ENCODE data around the gene PCK1.

Gene PCK1

DNA sequence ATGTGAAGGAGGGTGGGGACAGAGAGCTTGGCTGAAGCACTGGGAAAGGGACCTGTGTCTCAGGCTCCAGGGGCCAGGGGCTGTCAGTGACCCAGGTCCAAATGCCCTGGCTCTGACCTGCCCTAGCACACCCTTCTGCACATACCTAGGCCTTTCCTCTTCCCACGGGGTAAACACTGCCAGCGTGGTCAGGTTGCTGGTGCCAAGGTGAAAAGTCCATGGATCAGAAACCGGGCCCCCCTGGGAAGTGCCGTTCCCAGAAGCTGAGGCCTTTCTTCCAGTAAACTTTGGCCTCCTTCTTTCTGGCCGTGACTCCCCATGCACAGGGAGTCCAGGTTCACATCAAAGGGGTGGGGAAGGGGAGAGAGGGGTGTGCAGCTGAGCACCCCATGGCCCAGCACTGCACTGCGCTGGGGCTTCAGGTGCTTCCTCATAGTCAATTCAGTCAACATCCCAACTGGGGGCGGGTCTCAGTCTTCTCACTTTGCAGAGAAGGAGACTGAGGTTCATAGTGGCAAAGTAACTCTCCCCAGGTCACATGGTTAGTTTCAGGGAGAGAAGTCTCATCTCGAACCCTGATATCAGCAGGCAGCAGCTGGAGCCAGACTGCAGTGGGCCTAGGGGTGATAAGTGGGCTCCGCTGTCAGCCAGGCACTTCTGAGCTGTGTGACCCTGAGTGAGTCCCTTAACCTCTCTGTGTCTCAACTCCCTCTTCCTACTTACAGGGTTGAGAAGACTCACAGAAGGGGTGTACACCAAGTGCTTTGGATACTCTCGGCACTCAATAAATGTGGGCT is 17.0 kb downstream of the PCK1 start:
- no peak for DNase-seq (ENCODE audit: low spot score)

GRCh38 chr20:57578476-57579165 is 17.7 kb downstream of the PCK1 start:
- DNase-seq (ENCODE audit: low spot score): no peak

GRCh38 chr20:57579331-57579897 is 18.5 kb downstream of the PCK1 start:
- DNase-seq (ENCODE audit: low spot score): no peak

DNA sequence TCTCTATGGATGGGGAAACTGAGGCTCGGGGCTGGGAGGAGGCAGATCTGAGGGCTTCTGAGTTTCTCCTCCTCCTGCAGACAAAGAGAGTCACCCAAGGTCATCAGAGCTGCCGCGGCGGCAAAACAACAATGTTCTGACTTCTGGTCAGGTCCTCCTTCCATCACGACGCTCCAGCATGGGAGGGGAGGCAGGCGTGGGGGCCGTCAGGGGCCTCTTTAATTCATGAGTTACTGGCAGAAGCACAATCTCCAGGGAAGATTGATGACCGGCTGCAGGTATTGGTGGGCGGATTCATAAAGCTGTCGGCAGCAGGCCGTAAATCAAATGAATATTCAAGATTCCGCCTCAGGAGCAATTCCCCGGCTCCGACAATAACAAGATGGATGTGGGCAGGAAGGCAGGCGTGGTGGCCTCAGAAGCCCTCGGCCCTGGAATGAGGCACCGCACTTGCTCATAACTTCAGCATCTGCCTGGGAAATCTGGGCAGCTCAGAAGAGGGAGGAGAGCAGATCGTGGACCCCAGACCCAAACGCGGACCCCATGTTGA is 19.1 kb downstream of the PCK1 start:
- DNase-seq (ENCODE audit: low spot score): no peak

DNA sequence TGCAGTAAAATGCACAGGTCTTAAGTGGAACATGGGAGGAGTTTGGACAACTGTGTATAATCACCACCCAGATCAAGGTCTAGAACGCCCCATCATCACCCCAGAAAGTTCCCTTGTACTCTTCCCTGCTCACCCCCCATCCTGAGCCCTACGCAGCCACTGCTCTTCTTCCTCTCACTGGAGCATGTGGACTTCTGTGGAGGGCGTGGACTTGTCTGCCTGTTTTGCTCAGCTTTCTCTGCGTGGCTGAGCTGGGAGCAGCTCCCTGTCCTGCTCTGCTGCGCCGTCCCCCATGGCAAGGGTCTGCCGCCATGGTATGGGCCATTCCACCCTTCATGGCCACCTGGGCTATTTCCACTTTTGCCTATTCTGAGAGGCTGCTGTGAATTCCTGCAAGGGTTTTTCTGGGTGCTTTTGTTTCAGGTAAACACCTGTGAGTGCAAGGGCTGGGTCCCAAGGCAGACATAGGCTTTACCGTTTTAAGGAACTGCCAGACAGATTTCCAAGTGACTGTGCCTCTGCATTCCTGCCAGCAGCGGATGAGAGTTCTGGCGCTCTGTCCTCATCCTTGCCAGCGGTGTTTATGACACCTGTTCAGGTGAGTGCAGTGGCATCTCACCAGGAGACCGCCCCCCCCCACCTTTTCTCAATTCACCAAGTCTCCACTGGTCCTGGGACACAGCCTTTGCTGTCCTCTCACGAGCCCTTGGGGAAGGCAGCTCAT is 19.7 kb downstream of the PCK1 start:
- no peak for DNase-seq (ENCODE audit: low spot score)

GRCh38 chr20:57581202-57582028 is 20.5 kb downstream of the PCK1 start:
- DNase-seq (ENCODE audit: low spot score): no peak

DNA sequence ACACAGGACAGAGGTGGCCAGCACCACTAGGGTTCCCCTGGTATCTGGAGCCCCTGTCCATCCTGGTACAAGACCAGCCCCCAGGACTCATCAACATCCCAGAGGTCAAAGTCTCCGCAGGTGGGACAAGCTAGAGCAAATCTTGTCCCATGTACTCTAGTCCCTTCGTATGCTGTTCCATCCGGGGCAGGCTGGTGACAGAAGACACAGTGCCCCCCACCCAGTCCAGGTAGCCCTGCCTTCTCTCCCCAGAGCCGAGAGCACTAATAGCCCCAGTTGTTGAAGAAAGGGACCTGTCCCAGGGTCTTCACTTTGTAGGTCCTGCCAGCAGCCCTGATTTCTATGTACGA is 21.1 kb downstream of the PCK1 start:
- DNase-seq (ENCODE audit: low spot score): no peak

DNA sequence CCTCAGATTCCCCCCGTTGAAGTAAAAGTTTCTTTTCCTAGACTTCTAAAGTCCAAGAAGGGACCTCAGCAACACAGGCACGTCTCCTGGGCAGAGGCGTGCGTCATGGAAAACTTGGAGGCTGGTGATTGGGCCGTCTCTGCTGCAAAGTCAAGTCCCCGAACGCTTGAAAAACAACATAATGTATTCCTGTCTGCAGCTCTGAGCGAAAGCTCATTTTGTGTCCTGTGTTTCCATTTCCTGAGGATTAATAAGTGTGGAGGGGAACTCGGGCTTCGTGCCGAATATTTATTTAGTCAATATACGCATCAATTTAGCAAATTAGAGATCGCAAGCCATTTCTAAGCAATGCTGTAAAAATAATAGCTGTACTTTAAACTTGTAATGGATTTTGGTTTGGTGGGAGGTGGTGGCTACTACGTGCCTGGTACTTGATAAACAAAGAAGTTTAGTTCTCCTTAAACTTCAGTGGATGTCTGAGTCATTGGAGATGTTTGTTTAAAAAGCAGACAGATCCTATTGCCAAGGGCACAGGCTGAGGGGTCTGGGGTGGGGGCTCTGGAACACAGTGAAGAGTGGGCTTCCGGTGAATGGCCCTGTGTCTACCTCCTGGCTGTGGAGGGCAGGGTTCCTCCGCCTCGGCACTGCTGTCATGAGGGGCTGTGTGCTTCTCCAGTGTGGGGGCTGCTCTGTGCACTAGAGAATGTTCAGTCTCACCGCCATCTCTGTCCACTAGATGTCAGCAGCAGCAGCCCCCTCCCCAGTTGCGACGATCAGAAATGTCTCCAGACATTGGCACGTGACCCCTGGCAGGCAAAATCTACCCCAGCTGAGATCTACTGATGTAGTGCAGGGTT is 21.8 kb downstream of the PCK1 start:
- peak; percentile 69 for DNase-seq (ENCODE audit: low spot score)

DNA sequence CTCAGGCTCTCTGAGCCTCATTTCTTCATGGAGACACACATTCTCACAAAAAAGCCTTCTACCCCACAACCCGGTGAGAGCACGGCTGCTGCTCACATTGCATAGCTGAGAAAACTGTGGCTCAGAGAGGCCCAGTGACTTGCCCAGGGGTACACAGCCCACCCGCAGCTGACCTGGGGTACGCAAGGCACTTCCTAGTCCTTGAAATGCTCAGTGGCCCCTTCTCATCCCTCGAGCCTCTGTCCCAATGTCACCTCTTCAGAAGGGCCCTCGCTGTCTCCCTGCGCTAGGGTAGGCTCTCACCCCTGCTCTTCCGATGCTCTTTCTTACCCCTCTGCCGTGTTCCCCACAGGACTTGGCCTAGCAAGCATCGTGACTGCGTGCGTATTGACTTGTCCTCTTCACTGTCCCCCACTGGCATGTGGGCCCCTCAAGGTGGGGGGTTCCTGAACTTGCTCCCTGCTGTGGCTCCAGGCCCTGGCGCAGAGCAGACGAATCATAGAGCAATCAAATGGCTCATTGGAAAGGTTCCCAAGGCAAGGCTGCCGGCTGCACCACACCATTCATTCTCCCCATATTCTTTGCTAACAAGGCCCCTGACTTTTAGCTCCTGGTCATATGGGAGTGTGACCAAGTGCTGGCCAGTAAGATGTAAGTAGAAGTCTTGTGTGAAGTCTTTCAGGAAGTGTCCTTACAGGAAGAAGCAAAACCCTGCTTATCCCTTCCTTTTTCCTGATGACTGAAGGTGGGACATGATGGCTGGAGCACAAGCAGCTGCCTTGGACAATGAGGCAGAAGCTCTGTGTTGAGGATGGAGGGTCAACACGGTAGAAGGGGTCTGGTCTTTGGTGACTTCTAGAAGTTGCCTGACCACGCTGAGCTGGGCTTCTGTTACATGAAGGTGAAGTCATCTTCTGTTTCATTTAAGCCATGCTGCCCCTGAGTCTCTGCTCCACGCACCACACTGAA is 22.7 kb downstream of the PCK1 start:
- DNase-seq (ENCODE audit: low spot score): no peak

- no peak for DNase-seq (ENCODE audit: low spot score)
These were observed 24.0 kb downstream of the PCK1 start for GRCh38 chr20:57584768-57585461.

- DNase-seq (ENCODE audit: low spot score): no peak
These were observed 24.7 kb downstream of the PCK1 start for GRCh38 chr20:57585466-57586213.

DNA sequence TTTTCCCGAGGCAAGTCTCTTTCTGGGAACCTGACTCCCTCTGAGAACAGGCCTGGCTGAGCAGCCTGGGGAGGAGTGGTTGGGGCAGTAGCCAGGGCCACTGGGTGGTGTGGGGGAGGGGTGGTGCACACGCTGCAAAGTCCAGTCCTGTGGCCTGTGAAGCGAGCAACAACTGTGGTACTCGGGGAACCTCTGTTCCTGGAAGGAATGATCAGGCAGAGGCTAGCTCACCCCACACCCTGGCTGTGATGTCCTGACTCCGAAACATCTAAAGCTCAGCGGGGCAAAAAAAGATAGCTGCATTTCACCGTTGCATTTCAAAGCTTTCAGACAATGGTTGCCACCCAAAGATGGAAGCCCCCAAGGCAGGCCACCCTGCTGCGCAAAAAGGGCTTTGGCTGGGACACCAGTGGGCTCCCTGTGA is 25.5 kb downstream of the PCK1 start:
- no peak for DNase-seq (ENCODE audit: low spot score)

GRCh38 chr20:57586943-57587277 is 26.0 kb downstream of the PCK1 start:
- DNase-seq (ENCODE audit: low spot score): no peak

GRCh38 chr20:57587278-57587988 is 26.5 kb downstream of the PCK1 start:
- no peak for DNase-seq (ENCODE audit: low spot score)

GRCh38 chr20:57587989-57588377 is 27.1 kb downstream of the PCK1 start:
- no peak for DNase-seq (ENCODE audit: low spot score)

- DNase-seq (ENCODE audit: low spot score): no peak
These were observed 27.7 kb downstream of the PCK1 start for GRCh38 chr20:57588596-57588995.

- no peak for DNase-seq (ENCODE audit: low spot score)
These were observed 28.3 kb downstream of the PCK1 start for GRCh38 chr20:57589123-57589727.
